Natural killer cell (primary cell): Measurements from ENCODE around the gene DIAPH1. TPM values are rescaled to one million over a fixed set of nuclear protein-coding genes. Genes with fewer than 3 reads are reported as not detected.

Experiments
- ATAC-seq, 3 donors: fragments of 150-1000 bp in 2 of 3; fragments of 200-7000 bp in 1 of 3; cut with Tn5 transposase; 1 replicate in 1 of 3; 2 replicates in 2 of 3; pipeline ENCODE4 v1.10.0; 2021; ENCODE audit warnings: mild to moderate bottlenecking in 2 of 3, moderate library complexity in 2 of 3
- DNase-seq, 2 donors: peaks; one replicate each; pipeline versions ENCODE4 v3.0.0 to v3.0.0-alpha.2; 2013 to 2021; ENCODE audit warnings: mixed read lengths in 1 of 2
- H3K27ac ChIP-seq: one replicate; pipeline ENCODE4 v1.5.1; 2013; ENCODE audit warnings: mild to moderate bottlenecking, low read length
- H3K27me3 ChIP-seq: one replicate; pipeline ENCODE4 v1.6.1; 2013; ENCODE audit warnings: low read length; ENCODE audit not compliant: control insufficient read depth, insufficient read depth
- H3K36me3 ChIP-seq: one replicate; pipeline ENCODE4 v1.6.1; 2013; ENCODE audit warnings: low read length; ENCODE audit not compliant: control insufficient read depth, insufficient read depth
- H3K4me1 ChIP-seq: one replicate; pipeline ENCODE4 v1.6.1; 2013; ENCODE audit warnings: low read length; ENCODE audit not compliant: control insufficient read depth, insufficient read depth
- H3K4me3 ChIP-seq: one replicate; pipeline ENCODE4 v1.5.1; 2013; ENCODE audit warnings: low read length
- H3K9me3 ChIP-seq: one replicate; pipeline ENCODE4 v1.6.1; 2013; ENCODE audit warnings: low read length; ENCODE audit not compliant: control insufficient read depth, insufficient read depth
- H3K27ac Mint-ChIP-seq, 2 donors: one replicate each; pipeline ENCODE4 v1.8.0; 2022; ENCODE audit warnings: mild to moderate bottlenecking in 2 of 2, mixed read lengths in 2 of 2, moderate library complexity in 1 of 2
- H3K27me3 Mint-ChIP-seq, 2 donors: one replicate each; pipeline ENCODE4 v1.8.0; 2022; ENCODE audit warnings: low read depth in 2 of 2, mixed read lengths in 2 of 2
- H3K36me3 Mint-ChIP-seq: one replicate; pipeline ENCODE4 v1.8.0; 2022; ENCODE audit warnings: mixed read lengths
- H3K4me1 Mint-ChIP-seq, 2 donors: one replicate each; pipeline ENCODE4 v1.8.0; 2022; ENCODE audit warnings: mixed read lengths in 2 of 2
- H3K4me3 Mint-ChIP-seq: one replicate; pipeline ENCODE4 v1.8.0; 2022; ENCODE audit warnings: mild to moderate bottlenecking, moderate library complexity, mixed read lengths
- H3K9me3 Mint-ChIP-seq, 2 donors: one replicate each; pipeline ENCODE4 v1.8.0; 2022; ENCODE audit warnings: mixed read lengths in 2 of 2
- WGBS: methylation state at CpG from one replicate; pipeline ENCODE4 v1.1.7; 2013; ENCODE audit warnings: missing lambda C conversion rate; ENCODE audit not compliant: insufficient coverage; 5-methylcytosine and 5-hydroxymethylcytosine counted together
- intact Hi-C: fragments of 100-400 bp; cut with micrococcal nuclease; formaldehyde crosslinking; loops from one replicate; pipeline ENCODE4 v1.14.2; 2022
- total RNA-seq, 4 donors: library from RNA; stranded (reverse); fragments of 120-200 nt in 1 of 4; gene quantifications; one replicate each; pipeline versions ENCODE4 v1.2.3 to v1.2.4, GENCODE V29; 2013 to 2022
- TF ChIP-seq, protein P1 (sequence below): fragments of 200-600 bp; IDR thresholded peaks from one replicate; pipeline ENCODE4 v1.8.0; 2022; ENCODE audit warnings: antibody characterized with exemption

The DIAPH1 gene
- total RNA-seq, 3 donors from 2014 or later (not counting 1 experiment from before 2014, with no cell fraction given): 410 to 456 (median 419) TPM

DNA sequence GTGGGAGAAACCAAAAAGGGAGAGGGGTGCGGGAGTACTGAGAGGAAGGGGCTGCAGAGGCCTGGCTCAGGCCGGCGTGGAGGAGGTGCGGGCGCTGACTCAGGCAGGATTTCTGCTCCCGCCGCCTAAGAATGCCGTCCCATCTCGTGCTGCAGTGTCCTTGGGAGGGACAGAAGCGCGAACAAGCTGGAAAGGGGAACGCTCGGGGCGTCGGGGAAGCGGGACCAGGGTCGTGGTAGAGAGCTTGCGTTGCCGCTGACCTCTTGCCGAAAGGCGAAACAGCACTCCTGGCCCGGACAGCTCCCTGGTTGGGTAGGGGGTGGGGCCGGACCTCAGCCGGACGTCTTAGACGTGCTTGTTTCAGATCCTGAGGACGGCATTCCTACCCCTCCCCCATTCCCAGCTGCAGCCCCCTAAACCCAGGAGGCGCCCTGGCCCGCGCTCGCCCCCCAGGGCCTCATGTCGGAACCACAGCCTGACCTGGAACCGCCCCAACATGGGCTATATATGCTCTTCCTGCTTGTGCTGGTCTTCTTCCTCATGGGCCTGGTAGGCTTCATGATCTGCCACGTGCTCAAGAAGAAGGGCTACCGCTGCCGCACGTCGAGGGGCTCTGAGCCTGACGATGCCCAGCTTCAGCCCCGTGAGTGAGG lies 19.1 kb upstream of the DIAPH1 start:
- H3K9me3 Mint-ChIP-seq: no peaks in the 10 kb centered on the region
- H3K9me3 ChIP-seq: no peaks in the 10 kb centered on the region
- peaks cover 6% of the 10 kb centered on the region for H3K36me3 ChIP-seq
- peak overlapping the region; percentile 15 for H3K27ac ChIP-seq
- H3K4me1 Mint-ChIP-seq: peaks cover 22 to 36% of the 10 kb centered on the region in 2 donors
- peak overlapping the region; percentile 8 to 84 for H3K27ac Mint-ChIP-seq
- H3K27me3 Mint-ChIP-seq: no peaks in the 10 kb centered on the region
- TF ChIP-seq, protein P1, sequence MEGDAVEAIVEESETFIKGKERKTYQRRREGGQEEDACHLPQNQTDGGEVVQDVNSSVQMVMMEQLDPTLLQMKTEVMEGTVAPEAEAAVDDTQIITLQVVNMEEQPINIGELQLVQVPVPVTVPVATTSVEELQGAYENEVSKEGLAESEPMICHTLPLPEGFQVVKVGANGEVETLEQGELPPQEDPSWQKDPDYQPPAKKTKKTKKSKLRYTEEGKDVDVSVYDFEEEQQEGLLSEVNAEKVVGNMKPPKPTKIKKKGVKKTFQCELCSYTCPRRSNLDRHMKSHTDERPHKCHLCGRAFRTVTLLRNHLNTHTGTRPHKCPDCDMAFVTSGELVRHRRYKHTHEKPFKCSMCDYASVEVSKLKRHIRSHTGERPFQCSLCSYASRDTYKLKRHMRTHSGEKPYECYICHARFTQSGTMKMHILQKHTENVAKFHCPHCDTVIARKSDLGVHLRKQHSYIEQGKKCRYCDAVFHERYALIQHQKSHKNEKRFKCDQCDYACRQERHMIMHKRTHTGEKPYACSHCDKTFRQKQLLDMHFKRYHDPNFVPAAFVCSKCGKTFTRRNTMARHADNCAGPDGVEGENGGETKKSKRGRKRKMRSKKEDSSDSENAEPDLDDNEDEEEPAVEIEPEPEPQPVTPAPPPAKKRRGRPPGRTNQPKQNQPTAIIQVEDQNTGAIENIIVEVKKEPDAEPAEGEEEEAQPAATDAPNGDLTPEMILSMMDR: peak; percentile 59
- intact Hi-C loops: loop anchor here (2.0 to 5.0 kb wide), 3 partner anchors 19 to 46 kb away; partner anchors contain the start of genes ARAP3 and DIAPH1
- WGBS: 7% methylated on average over 40 of the region's 40 CpGs
- peaks cover 30% of the 10 kb centered on the region for H3K4me1 ChIP-seq
- peak overlapping the region; percentile 87 for H3K4me3 ChIP-seq
- H3K36me3 Mint-ChIP-seq: no peaks in the 10 kb centered on the region
- peak; percentile 40 to 41 (median 40) for ATAC-seq
- peak overlapping the region; percentile 86 for H3K4me3 Mint-ChIP-seq
- DNase-seq: peak; percentile 45 to 79
- no peaks in the 10 kb centered on the region for H3K27me3 ChIP-seq

DNA sequence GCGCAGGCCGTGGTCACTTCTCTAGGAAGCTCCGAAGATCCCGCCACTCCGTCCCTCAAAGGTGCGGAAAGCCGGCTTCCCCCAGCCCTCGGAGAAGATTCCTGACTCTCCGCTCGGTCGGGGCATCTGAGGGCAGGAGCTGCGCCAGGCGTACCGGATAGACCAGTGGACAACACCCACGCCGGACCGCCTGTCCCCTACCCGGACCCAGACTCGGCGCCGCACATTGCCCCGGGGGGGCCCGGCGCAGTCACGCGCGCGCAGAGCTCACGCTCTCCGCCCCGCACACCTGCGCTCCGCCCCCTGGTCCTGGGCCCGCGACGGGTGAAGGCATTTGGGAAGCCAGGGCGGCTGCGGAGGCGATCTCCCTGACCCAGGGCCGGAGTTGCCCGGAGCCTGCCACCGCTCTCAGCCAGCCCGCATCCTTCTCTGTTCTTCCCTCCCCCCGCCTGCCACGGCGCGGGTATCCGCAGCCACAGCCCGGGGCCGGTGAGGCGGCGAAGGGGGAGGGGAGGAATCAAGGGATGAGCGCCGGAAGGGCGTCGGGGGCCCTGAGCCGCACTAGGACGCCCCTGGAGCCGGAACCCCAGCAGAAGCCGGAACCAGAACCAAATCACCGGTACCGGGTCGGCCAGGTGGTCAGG lies 18.4 kb upstream of the DIAPH1 start:
- TF ChIP-seq, protein P1: no peak
- Mint-ChIP-seq H3K27me3 (no peaks in the 10 kb centered on the region), H3K27ac (peak overlapping the region in 1 of 2 donors; percentile 84), H3K9me3 (no peaks in the 10 kb centered on the region), H3K36me3 (no peaks in the 10 kb centered on the region), H3K4me1 (peaks cover 22 to 36% of the 10 kb centered on the region in 2 donors), H3K4me3 (peak overlapping the region; percentile 86)
- Histone ChIP-seq H3K4me1 (peaks cover 30% of the 10 kb centered on the region), H3K27me3 (no peaks in the 10 kb centered on the region), H3K27ac (peak overlapping the region; percentile 44), H3K4me3 (peak overlapping the region; percentile 87), H3K9me3 (no peaks in the 10 kb centered on the region), H3K36me3 (peaks cover 7% of the 10 kb centered on the region)
- intact Hi-C loops: loop anchor here (2.0 to 5.0 kb wide), 3 partner anchors 18 to 45 kb away; partner anchors contain the start of genes ARAP3 and DIAPH1
- WGBS: under 1% methylated on average over 63 of the region's 63 CpGs
- DNase-seq (peak in 1 of 2 donors; percentile 77), ATAC-seq (peak; percentile 33 to 53 (median 41))

DNA sequence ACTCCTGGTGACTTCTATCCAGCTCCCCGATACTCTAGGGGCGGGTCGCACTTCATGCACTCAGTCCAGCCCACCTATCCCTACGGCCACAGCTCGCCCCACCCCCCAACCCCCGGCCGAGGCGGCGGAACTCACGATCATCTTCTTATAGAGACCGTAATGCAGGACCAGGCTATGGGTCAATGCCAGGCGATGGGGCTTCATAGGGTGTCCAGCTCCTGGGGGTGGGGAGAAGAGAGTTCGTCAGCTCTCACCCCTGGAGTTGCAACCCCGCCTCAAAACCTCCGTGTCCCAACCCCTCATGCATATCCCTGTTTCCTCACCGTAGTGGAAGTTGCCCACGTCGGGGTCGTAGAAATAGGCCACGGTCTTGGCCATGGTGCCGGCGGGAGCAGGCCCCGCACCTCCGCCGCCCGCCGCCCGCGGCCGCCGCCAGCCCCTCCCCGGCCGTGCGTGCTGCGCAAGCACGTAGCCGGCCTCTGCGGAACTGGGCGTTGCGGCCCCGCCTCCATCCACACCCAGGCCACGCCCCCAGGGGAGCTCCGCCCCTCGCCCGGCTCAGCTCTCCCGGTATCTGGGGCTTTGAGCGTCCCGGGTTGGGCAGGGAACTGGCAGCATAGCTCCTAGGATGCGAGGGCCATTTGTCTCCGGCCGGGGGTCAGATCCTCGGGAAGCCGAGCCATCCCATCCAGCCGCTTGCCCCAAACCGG lies 17.8 kb upstream of the DIAPH1 start, which contains the start of the genes HDAC3 and RELL2:
Gene HDAC3 (minus strand): TSS at position 437 of the 710 bp plus-strand sequence. CDS start 59 bp downstream, at position 378.
Gene RELL2 (plus strand): TSS at position 585 of the 710 bp plus-strand sequence. CDS start 1,229 bp downstream, outside the sequence.
- H3K27ac Mint-ChIP-seq: peak within 1 kb of the TSS; percentile 48 to 84
- 0% methylated on average over 55 of the region's 55 CpGs for WGBS
- Histone ChIP-seq H3K27me3 (no peaks in the 10 kb centered on the region), H3K4me3 (peak within 1 kb of the TSS; percentile 87), H3K9me3 (no peaks in the 10 kb centered on the region), H3K4me1 (peaks cover 30% of the 10 kb centered on the region), H3K27ac (peak within 1 kb of the TSS; percentile 69), H3K36me3 (peaks cover 7% of the 10 kb centered on the region)
- H3K27me3 Mint-ChIP-seq: no peaks in the 10 kb centered on the region
- peaks cover 22 to 36% of the 10 kb centered on the region in 2 donors for H3K4me1 Mint-ChIP-seq
- DNase-seq (peak; percentile 96), ATAC-seq (peak; percentile 93 to 99 (median 95))
- no peaks in the 10 kb centered on the region for H3K9me3 Mint-ChIP-seq
- peak within 1 kb of the TSS; percentile 86 for H3K4me3 Mint-ChIP-seq
- no peaks in the 10 kb centered on the region for H3K36me3 Mint-ChIP-seq
- TF ChIP-seq, protein P1: no peak
- intact Hi-C loops: loop anchor here (1.0 to 5.0 kb wide), 4 partner anchors 15 to 46 kb away; partner anchors contain the start of genes ARAP3, DIAPH1 and FCHSD1
